GM12891 (cell line): Measurements from ENCODE around the gene SPTBN5.

Experiments used
- PAX5 ChIP-seq: IDR thresholded peaks from 2 replicates; pipeline ENCODE4 v1.6.1; 2011; ENCODE audit warnings: low read length, moderate library complexity, mild to moderate bottlenecking; ENCODE audit not compliant: insufficient read depth, severe bottlenecking
- POLR2A ChIP-seq: IDR thresholded peaks from 2 replicates; pipeline ENCODE4 v1.6.1; 2011; ENCODE audit warnings: low read depth, low read length, control low read depth
- POLR2AphosphoS5 ChIP-seq: IDR thresholded peaks from 2 replicates; pipeline ENCODE4 v1.6.1; 2011; ENCODE audit warnings: low read depth, low read length, control low read depth
- POU2F2 ChIP-seq: IDR thresholded peaks from 2 replicates; pipeline ENCODE4 v1.6.1; 2011; ENCODE audit warnings: low read depth, mild to moderate bottlenecking, control low read depth, low read length, moderate library complexity
- SPI1 ChIP-seq: IDR thresholded peaks from 2 replicates; pipeline ENCODE4 v1.6.1; 2011; ENCODE audit warnings: low read depth, low read length, control low read depth
- TAF1 ChIP-seq: IDR thresholded peaks from 2 replicates; pipeline ENCODE4 v1.6.1; 2011; ENCODE audit warnings: low read depth, low read length, control low read depth

DNA sequence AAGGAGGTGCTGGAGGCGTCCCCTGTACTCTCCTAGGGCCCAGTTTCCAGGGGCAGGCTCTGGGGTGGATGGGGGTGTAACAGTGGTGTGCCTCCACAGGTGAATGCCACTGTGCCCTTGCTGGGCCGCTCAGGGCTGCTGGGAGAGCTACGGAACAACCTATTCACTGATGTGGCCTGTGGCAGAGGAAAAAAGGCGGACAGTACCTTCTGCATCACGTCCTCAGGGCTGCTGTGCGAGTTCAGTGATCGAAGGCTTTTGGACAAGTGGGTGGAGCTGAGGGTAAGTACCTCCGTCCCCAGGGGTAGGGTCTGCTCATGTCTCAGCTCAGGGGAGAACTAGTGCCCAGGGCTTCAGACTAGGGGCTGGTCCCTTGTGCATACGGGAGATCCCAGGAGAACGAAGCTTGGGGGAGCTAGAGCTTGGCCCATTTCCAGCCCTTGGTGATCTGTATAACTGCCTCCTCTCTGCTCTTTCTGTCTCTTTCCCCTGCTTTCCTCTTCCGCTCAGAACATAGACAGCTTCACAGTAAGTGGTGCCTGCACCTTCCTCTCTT lies 81.0 kb downstream of the SPTBN5 start:
- no peak for TF ChIP-seq POLR2A
- TF ChIP-seq POLR2AphosphoS5 = no peak
- TF ChIP-seq SPI1 = no peak
- TF ChIP-seq POU2F2 = no peak
- no peak for TF ChIP-seq TAF1
- TF ChIP-seq PAX5 = no peak
